ENCODE data around the gene CHST3.
A peak's percentile ranks its signal among the peaks of the same experiment; 100 is the strongest.
"Not testable (repeated sequence)": the region's sequence is repeated elsewhere in the genome, so short reads cannot be mapped to it uniquely, and the experiment has no call there.

Gene CHST3, protein sequence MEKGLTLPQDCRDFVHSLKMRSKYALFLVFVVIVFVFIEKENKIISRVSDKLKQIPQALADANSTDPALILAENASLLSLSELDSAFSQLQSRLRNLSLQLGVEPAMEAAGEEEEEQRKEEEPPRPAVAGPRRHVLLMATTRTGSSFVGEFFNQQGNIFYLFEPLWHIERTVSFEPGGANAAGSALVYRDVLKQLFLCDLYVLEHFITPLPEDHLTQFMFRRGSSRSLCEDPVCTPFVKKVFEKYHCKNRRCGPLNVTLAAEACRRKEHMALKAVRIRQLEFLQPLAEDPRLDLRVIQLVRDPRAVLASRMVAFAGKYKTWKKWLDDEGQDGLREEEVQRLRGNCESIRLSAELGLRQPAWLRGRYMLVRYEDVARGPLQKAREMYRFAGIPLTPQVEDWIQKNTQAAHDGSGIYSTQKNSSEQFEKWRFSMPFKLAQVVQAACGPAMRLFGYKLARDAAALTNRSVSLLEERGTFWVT

GRCh38 chr10:71964098-71964742 lies at the start of gene CHST3:
TSS of gene CHST3 (plus strand) at chr10:71964395. CDS start at chr10:72005843, 41,448 bp downstream.
- Mint-ChIP-seq H3K27me3 (peaks cover 63% of the 10 kb centered on the region), H3K27ac (peak within 1 kb of the TSS; percentile 80)

DNA sequence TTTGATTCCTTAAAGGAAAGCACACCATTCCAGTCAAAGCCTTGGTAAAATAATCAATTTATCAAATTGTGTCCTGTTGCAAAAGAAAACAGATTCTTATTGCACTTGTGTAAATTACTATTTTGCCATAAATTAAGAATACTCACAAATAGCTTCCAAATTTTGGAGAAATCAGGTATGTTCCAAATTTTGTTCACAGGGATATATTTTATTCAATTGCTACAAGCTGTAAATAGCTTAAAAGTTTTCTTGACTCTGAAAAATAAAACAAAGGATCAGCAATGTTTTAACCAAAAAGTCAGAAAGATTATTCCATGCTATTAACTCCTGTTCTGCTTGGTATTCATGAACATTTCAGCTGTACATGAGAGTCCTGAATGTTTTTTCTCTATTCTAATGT lies 47.4 kb upstream of the CHST3 start:
- no peak overlapping the region for H3K4me3 Mint-ChIP-seq
- H3K27me3 Mint-ChIP-seq = no peaks in the 10 kb centered on the region
- DNase-seq = no peak
- H3K4me1 Mint-ChIP-seq (ENCODE audit: low read depth) = peaks cover 2% of the 10 kb centered on the region
- no peaks in the 10 kb centered on the region for H3K36me3 Mint-ChIP-seq (ENCODE audit: low read depth)
- no peak overlapping the region for H3K27ac Mint-ChIP-seq
- peaks cover 7% of the 10 kb centered on the region for H3K9me3 Mint-ChIP-seq

More at GRCh38 chr10:71964098-71964742, at the start of gene CHST3:
- no peaks in the 10 kb centered on the region for H3K36me3 Mint-ChIP-seq (ENCODE audit: low read depth)
- DNase-seq = peak; percentile 54
- H3K4me3 Mint-ChIP-seq = peak within 1 kb of the TSS; percentile 75
- H3K4me1 Mint-ChIP-seq (ENCODE audit: low read depth) = peaks cover 20% of the 10 kb centered on the region
- H3K9me3 Mint-ChIP-seq = no peaks in the 10 kb centered on the region

DNA sequence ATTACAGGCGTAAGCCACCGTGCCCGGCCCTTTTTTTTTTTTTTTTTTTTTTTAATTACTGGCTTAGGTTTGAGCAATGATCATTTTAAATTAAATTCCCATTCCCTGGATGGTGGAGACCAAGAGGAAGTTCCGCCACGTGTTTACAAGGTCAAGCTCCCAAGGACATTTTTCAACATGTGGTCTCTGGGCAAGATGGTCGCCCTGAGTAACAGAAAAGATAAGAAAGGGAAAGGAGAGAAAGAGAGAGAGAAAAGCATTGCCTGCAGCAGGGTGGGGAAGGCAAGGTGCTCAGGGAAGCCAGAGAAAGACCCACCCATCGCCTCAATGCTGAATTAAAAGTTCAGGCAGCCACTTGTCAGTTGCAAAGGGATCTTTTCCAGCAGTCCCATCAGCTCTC lies 45.2 kb upstream of the CHST3 start:
- H3K27me3 Mint-ChIP-seq = no peaks in the 10 kb centered on the region
- no peak overlapping the region for H3K4me3 Mint-ChIP-seq
- H3K36me3 Mint-ChIP-seq (ENCODE audit: low read depth) = no peaks in the 10 kb centered on the region
- peaks cover 7% of the 10 kb centered on the region for H3K9me3 Mint-ChIP-seq
- no peak overlapping the region for H3K27ac Mint-ChIP-seq
- no peak for DNase-seq
- H3K4me1 Mint-ChIP-seq (ENCODE audit: low read depth) = peaks cover 2% of the 10 kb centered on the region

GRCh38 chr10:71919956-71920539 lies 44.1 kb upstream of the CHST3 start:
- H3K9me3 Mint-ChIP-seq; H3K27ac Mint-ChIP-seq; H3K4me3 Mint-ChIP-seq; H3K27me3 Mint-ChIP-seq; H3K36me3 Mint-ChIP-seq (ENCODE audit: low read depth); DNase-seq; H3K4me1 Mint-ChIP-seq (ENCODE audit: low read depth): not testable (repeated sequence)

GRCh38 chr10:71920540-71921323 lies 43.5 kb upstream of the CHST3 start:
- H3K27me3 Mint-ChIP-seq = no peaks in the 10 kb centered on the region

GRCh38 chr10:71921324-71922027 lies 42.7 kb upstream of the CHST3 start:
- Mint-ChIP-seq H3K4me1 (ENCODE audit: low read depth) (peaks cover 2% of the 10 kb centered on the region), H3K27ac (no peak overlapping the region)

More at GRCh38 chr10:71920540-71921323, 43.5 kb upstream of the CHST3 start:
- peaks cover 7% of the 10 kb centered on the region for H3K9me3 Mint-ChIP-seq
- no peak for DNase-seq
- no peaks in the 10 kb centered on the region for H3K36me3 Mint-ChIP-seq (ENCODE audit: low read depth)
- H3K27ac Mint-ChIP-seq = no peak overlapping the region
- peaks cover 2% of the 10 kb centered on the region for H3K4me1 Mint-ChIP-seq (ENCODE audit: low read depth)
- no peak overlapping the region for H3K4me3 Mint-ChIP-seq

GRCh38 chr10:71923138-71923692 lies 41.0 kb upstream of the CHST3 start:
- Mint-ChIP-seq H3K27me3 (no peaks in the 10 kb centered on the region), H3K36me3 (ENCODE audit: low read depth) (no peaks in the 10 kb centered on the region), H3K4me1 (ENCODE audit: low read depth) (peaks cover 2% of the 10 kb centered on the region), H3K4me3 (no peak overlapping the region), H3K9me3 (no peaks in the 10 kb centered on the region), H3K27ac (no peak overlapping the region)
- no peak for DNase-seq

More at GRCh38 chr10:71921324-71922027, 42.7 kb upstream of the CHST3 start:
- Mint-ChIP-seq H3K36me3 (ENCODE audit: low read depth) (no peaks in the 10 kb centered on the region), H3K27me3 (no peaks in the 10 kb centered on the region), H3K4me3 (no peak overlapping the region), H3K9me3 (peaks cover 7% of the 10 kb centered on the region)
- no peak for DNase-seq

DNA sequence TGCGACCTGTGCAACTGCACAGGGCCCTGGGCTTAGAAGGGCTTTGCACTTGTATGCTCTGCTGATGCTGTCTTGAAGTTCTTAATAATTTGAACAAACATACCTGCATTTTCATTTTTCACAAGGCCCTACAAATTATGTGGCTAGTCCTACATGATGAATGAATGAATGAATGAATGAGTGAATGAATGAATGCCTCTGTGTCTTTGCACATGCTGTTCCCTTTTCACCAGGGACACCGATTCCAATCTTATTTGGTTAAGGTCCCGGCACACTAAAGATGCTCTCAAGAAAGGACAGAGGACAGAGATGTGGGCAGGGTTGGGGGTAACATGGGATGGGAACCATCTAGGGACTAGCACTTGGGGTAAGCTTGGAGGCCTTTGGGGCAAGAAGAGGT lies 39.4 kb upstream of the CHST3 start:
- no peak for DNase-seq
- no peaks in the 10 kb centered on the region for H3K27me3 Mint-ChIP-seq
- no peaks in the 10 kb centered on the region for H3K9me3 Mint-ChIP-seq
- no peak overlapping the region for H3K27ac Mint-ChIP-seq
- H3K4me1 Mint-ChIP-seq (ENCODE audit: low read depth) = peaks cover 2% of the 10 kb centered on the region
- no peak overlapping the region for H3K4me3 Mint-ChIP-seq
- no peaks in the 10 kb centered on the region for H3K36me3 Mint-ChIP-seq (ENCODE audit: low read depth)

DNA sequence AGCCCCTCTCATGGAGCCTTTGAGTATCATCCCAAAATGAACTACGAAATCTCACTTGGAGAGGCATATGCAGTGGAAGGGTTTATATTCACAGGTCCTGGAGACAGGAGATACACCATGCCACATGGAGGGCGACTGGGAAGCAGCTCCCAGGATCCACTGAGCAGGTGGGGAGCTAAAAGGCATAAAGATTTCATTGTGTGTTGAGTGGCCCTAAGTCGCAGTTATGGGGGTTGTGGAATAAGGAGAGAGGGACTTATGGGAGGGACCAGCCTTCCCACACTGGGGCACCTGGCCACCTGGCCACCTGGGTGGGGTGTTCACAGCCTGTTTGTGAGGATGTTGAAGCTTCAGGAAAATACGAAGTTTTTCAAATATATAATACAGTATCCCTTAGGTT lies 37.0 kb upstream of the CHST3 start:
- H3K27ac Mint-ChIP-seq = no peak overlapping the region
- H3K27me3 Mint-ChIP-seq = no peaks in the 10 kb centered on the region
- DNase-seq = no peak
- peaks cover 2% of the 10 kb centered on the region for H3K9me3 Mint-ChIP-seq
- H3K4me1 Mint-ChIP-seq (ENCODE audit: low read depth) = peaks cover 3% of the 10 kb centered on the region
- no peaks in the 10 kb centered on the region for H3K36me3 Mint-ChIP-seq (ENCODE audit: low read depth)
- H3K4me3 Mint-ChIP-seq = no peak overlapping the region

- Mint-ChIP-seq H3K4me3 (no peak overlapping the region), H3K27me3 (no peaks in the 10 kb centered on the region), H3K36me3 (ENCODE audit: low read depth) (no peaks in the 10 kb centered on the region), H3K4me1 (ENCODE audit: low read depth) (peaks cover 5% of the 10 kb centered on the region), H3K9me3 (peaks cover 6% of the 10 kb centered on the region), H3K27ac (no peak overlapping the region)
- no peak for DNase-seq
Measured at GRCh38 chr10:71927776-71928592, 36.2 kb upstream of the CHST3 start.

GRCh38 chr10:71931295-71931694 lies 32.9 kb upstream of the CHST3 start:
- DNase-seq = no peak
- Mint-ChIP-seq H3K4me1 (ENCODE audit: low read depth) (peaks cover 26% of the 10 kb centered on the region), H3K27ac (no peak overlapping the region), H3K36me3 (ENCODE audit: low read depth) (no peaks in the 10 kb centered on the region), H3K27me3 (no peaks in the 10 kb centered on the region), H3K9me3 (peaks cover 9% of the 10 kb centered on the region), H3K4me3 (no peak overlapping the region)

DNA sequence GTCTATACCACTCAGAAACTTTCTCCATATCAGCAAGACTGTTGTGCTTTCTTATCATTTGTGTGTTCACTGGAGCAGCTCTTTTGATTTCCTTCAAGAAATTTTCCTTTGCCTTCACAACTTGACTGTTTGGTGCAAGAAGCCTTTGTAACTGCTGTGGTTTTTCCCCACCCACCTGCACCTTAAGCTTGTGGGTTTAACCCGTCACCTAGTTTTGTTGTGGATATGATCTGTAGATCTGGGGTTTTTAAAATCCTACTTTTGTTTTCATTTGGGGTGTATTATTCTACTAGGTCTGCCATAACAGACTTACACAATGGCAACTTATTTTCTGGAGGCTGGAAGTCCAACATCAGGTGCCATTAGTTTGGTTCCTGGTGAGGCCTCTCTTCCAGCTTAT lies 30.5 kb upstream of the CHST3 start:
- Mint-ChIP-seq H3K36me3 (ENCODE audit: low read depth) (no peaks in the 10 kb centered on the region), H3K4me3 (no peak overlapping the region), H3K27me3 (no peaks in the 10 kb centered on the region), H3K4me1 (ENCODE audit: low read depth) (peaks cover 27% of the 10 kb centered on the region), H3K9me3 (peaks cover 16% of the 10 kb centered on the region), H3K27ac (peak overlapping the region; percentile 30)
- DNase-seq = peak; percentile 55

- Mint-ChIP-seq H3K27ac (no peak overlapping the region), H3K9me3 (peaks cover 16% of the 10 kb centered on the region), H3K4me1 (ENCODE audit: low read depth) (peaks cover 33% of the 10 kb centered on the region), H3K36me3 (ENCODE audit: low read depth) (no peaks in the 10 kb centered on the region), H3K27me3 (no peaks in the 10 kb centered on the region), H3K4me3 (no peak overlapping the region)
- no peak for DNase-seq
Measured at GRCh38 chr10:71938211-71938610, 26.0 kb upstream of the CHST3 start.

All from activated T-cell treated with anti-CD3 and anti-CD28 coated beads, Interleukin-2, amount 50 U/mL, for 24 hours (primary cell).